Neuronal stem cell (in vitro differentiated cells): ENCODE data around the gene NME8.

Source experiments
- DNase-seq: peaks from one replicate; pipeline ENCODE4 v3.0.0-alpha.2; 2013; ENCODE audit warnings: low spot score
- H2AFZ ChIP-seq: one replicate; pipeline ENCODE4 v1.6.1; 2013; ENCODE audit warnings: mild to moderate bottlenecking, low read length, inconsistent platforms
- H2AK5ac ChIP-seq: 2 replicates; pipeline ENCODE4 v1.6.1; 2013; ENCODE audit warnings: low read depth, mild to moderate bottlenecking, inconsistent platforms, low read length, moderate library complexity, mixed read lengths
- H2BK120ac ChIP-seq: 2 replicates; pipeline ENCODE4 v1.6.1; 2013; ENCODE audit warnings: low read depth, mild to moderate bottlenecking, inconsistent platforms, low read length, moderate library complexity, mixed read lengths
- H2BK12ac ChIP-seq: one replicate; pipeline ENCODE4 v1.6.1; 2013; ENCODE audit warnings: low read length, inconsistent platforms
- H2BK15ac ChIP-seq: 2 replicates; pipeline ENCODE4 v1.6.1; 2013; ENCODE audit warnings: mild to moderate bottlenecking, low read length, inconsistent platforms, mixed read lengths
- H2BK5ac ChIP-seq: one replicate; pipeline ENCODE4 v1.6.1; 2013; ENCODE audit warnings: inconsistent platforms, mild to moderate bottlenecking, low read length, moderate library complexity
- H3K14ac ChIP-seq: one replicate; pipeline ENCODE4 v1.6.1; 2013; ENCODE audit warnings: low read length, inconsistent platforms
- H3K18ac ChIP-seq: 2 replicates; pipeline ENCODE4 v1.6.1; 2013; ENCODE audit warnings: low read length, inconsistent platforms
- H3K23ac ChIP-seq: 2 replicates; pipeline ENCODE4 v1.6.1; 2013; ENCODE audit warnings: low read depth, mild to moderate bottlenecking, mixed read lengths, low read length, inconsistent platforms; ENCODE audit not compliant: poor library complexity
- H3K27ac ChIP-seq: replicated peaks from 3 replicates; pipeline ENCODE4 v1.5.1; 2013; ENCODE audit warnings: low read length, inconsistent platforms
- H3K27me3 ChIP-seq, 3 experiments: 2 replicates each; pipeline ENCODE4 v1.6.1; 2013; ENCODE audit warnings: low read length in 3 of 3, mild to moderate bottlenecking in 2 of 3, inconsistent platforms in 1 of 3, low read depth in 1 of 3, mixed read lengths in 1 of 3, moderate library complexity in 1 of 3; ENCODE audit not compliant: control insufficient read depth in 3 of 3, insufficient read depth in 3 of 3
- H3K36me3 ChIP-seq, 2 donors: replicated peaks in 1 of 2; 2 replicates each; pipeline ENCODE4 v1.6.1; 2013; ENCODE audit warnings: low read length in 2 of 2; ENCODE audit not compliant: control insufficient read depth in 2 of 2, insufficient read depth in 2 of 2
- H3K4ac ChIP-seq: 2 replicates; pipeline ENCODE4 v1.6.1; 2013; ENCODE audit warnings: inconsistent platforms, mild to moderate bottlenecking, low read length, moderate library complexity
- H3K4me1 ChIP-seq, 2 donors: 1 replicate in 1 of 2; 2 replicates in 1 of 2; pipeline ENCODE4 v1.6.1; 2013; ENCODE audit warnings: low read length in 2 of 2, low read depth in 1 of 2; ENCODE audit not compliant: control insufficient read depth in 2 of 2, insufficient read depth in 1 of 2
- H3K4me2 ChIP-seq: one replicate; pipeline ENCODE4 v1.6.1; 2013; ENCODE audit warnings: mild to moderate bottlenecking, low read length, inconsistent platforms; ENCODE audit not compliant: insufficient read depth, poor library complexity, severe bottlenecking
- H3K4me3 ChIP-seq, 2 donors: 2 replicates each; pipeline ENCODE4 v1.5.1; 2013; ENCODE audit warnings: low read length in 2 of 2, mild to moderate bottlenecking in 2 of 2, inconsistent platforms in 1 of 2, moderate library complexity in 1 of 2
- H3K79me1 ChIP-seq: one replicate; pipeline ENCODE4 v1.6.1; 2013; ENCODE audit warnings: low read depth, mild to moderate bottlenecking, inconsistent platforms, low read length, moderate library complexity
- H3K9ac ChIP-seq: one replicate; pipeline ENCODE4 v1.6.1; 2013; ENCODE audit warnings: mild to moderate bottlenecking, low read depth, low read length, inconsistent platforms; ENCODE audit not compliant: poor library complexity
- H3K9me3 ChIP-seq, 2 donors: replicated peaks in 1 of 2; 2 replicates each; pipeline versions ENCODE3 to v1.6.1; 2013; ENCODE audit warnings: low read length in 2 of 2, mild to moderate bottlenecking in 2 of 2, inconsistent platforms in 1 of 2, low read depth in 1 of 2, mixed read lengths in 1 of 2, moderate library complexity in 1 of 2; ENCODE audit not compliant: control insufficient read depth in 2 of 2, insufficient read depth in 1 of 2
- H4K8ac ChIP-seq: one replicate; pipeline ENCODE4 v1.6.1; 2013; ENCODE audit warnings: low read depth, mild to moderate bottlenecking, inconsistent platforms, low read length, moderate library complexity
- H4K91ac ChIP-seq: one replicate; pipeline ENCODE4 v1.6.1; 2013; ENCODE audit warnings: low read length, low read depth, mild to moderate bottlenecking, inconsistent platforms; ENCODE audit not compliant: poor library complexity
- WGBS, 2 donors: extraction: QIAGEN DNeasy Blood & Tissue Kit; methylation state at CpG; one replicate each; pipeline ENCODE4 v1.1.7; 2013; ENCODE audit warnings: missing lambda C conversion rate in 2 of 2, mixed read lengths in 1 of 2; ENCODE audit not compliant: insufficient read length in 2 of 2, insufficient replicate concordance in 1 of 2; ENCODE audit errors: extremely low coverage in 2 of 2; 5-methylcytosine and 5-hydroxymethylcytosine counted together

The NME8 gene

DNA sequence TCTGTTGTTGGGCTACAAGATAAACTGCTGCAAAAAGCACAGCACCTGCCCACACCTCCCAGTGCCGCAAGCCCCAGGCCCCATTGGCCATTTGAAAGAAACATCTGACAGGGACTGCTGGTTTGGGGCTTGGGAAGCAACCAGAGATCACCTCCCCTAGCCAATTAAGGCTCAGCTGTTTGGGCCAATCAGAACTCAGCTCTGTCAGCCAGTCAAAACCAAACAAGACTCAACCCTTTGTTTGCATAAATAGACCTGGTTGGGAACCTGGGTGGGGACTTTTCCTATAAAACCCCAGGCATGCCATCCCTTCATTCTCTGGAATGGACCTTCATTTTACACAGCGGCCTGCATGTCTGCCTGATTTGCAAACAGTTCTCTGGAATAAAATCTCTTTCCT, 17.2 kb upstream of the NME8 start:
- Histone ChIP-seq H2AK5ac (no peak overlapping the region), H3K4ac (no peak overlapping the region), H2BK15ac (no peak overlapping the region), H3K36me3 (no peaks in the 10 kb centered on the region), H3K4me1 (no peaks in the 10 kb centered on the region), H3K23ac (no peak overlapping the region), H2BK120ac (no peak overlapping the region), H4K8ac (no peak overlapping the region), H4K91ac (no peak overlapping the region), H3K79me1 (no peaks in the 10 kb centered on the region), H2BK12ac (no peak overlapping the region), H3K27ac (no peak overlapping the region), H3K14ac (no peak overlapping the region), H3K9ac (no peak overlapping the region), H3K18ac (no peak overlapping the region), H3K9me3 (peaks cover 0 to 3% of the 10 kb centered on the region in 2 donors), H3K4me3 (no peak overlapping the region), H2BK5ac (no peak overlapping the region), H3K4me2 (no peak overlapping the region), H2AFZ (peak overlapping the region; percentile 43), H3K27me3 (no peaks in the 10 kb centered on the region)
- no peak for DNase-seq
- no CpG with 5 or more reads among the region's 2 CpGs for WGBS, 2 donors

- H2BK5ac ChIP-seq = no peak overlapping the region
- no peak overlapping the region for H2BK12ac ChIP-seq
- no peaks in the 10 kb centered on the region for H3K36me3 ChIP-seq
- H3K4me3 ChIP-seq = peak overlapping the region in 1 of 2 donors; percentile 40
- H3K18ac ChIP-seq = no peak overlapping the region
- no peak overlapping the region for H4K8ac ChIP-seq
- no peak overlapping the region for H3K9ac ChIP-seq
- no peaks in the 10 kb centered on the region for H3K27me3 ChIP-seq
- no peak overlapping the region for H4K91ac ChIP-seq
- no peak overlapping the region for H3K4me2 ChIP-seq
- H2AK5ac ChIP-seq = no peak overlapping the region
- H3K27ac ChIP-seq = no peak overlapping the region
- no peak overlapping the region for H2BK15ac ChIP-seq
- no peaks in the 10 kb centered on the region for H3K4me1 ChIP-seq
- H3K14ac ChIP-seq = no peak overlapping the region
- no peaks in the 10 kb centered on the region for H3K79me1 ChIP-seq
- no peak overlapping the region for H3K23ac ChIP-seq
- H2BK120ac ChIP-seq = no peak overlapping the region
- peaks cover 0 to 3% of the 10 kb centered on the region in 2 donors for H3K9me3 ChIP-seq
- no peak overlapping the region for H2AFZ ChIP-seq
- WGBS, 2 donors = no CpG with 5 or more reads among the region's 4 CpGs
- no peak overlapping the region for H3K4ac ChIP-seq
- no peak for DNase-seq
Measured at GRCh38 chr7:37832194-37832593, 16.2 kb upstream of the NME8 start.

DNA sequence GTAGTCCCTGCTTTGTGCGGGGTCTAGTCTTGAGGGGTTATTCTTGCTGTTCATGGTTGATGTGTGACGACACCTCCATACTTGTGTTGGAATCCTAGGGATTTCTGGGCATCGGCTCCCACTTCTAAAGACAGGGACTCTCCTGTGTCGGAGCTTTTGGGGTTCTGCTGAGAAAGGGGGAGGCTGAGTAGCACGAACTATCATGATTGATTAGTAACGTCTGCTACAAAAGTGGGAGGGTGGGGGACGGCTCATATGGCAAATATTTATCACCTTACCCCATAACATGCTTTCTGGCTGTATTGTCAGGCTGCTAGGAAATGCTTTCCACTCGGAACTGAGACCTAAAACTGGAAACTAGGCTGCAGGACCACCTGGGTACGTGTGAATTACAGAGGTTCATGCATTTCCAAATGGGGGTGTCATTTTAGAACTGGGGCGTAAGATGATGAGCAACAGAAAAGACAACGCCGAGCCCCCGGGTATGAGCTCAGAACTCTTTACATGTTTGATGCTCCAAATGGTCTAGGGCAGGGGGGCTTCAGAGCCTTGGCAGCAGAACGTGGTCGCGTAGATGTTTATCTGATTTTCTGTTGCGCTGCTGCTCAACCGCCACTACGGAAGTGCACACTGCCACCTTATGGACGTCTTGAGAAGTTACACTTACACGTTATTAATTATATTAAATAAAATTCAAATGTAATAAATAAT, 15.1 kb upstream of the NME8 start:
- H2BK15ac ChIP-seq = no peak overlapping the region
- no peak overlapping the region for H2BK120ac ChIP-seq
- no peak overlapping the region for H3K4me3 ChIP-seq
- no peak overlapping the region for H2BK5ac ChIP-seq
- no peak overlapping the region for H3K14ac ChIP-seq
- H3K4me1 ChIP-seq = no peaks in the 10 kb centered on the region
- H3K79me1 ChIP-seq = no peaks in the 10 kb centered on the region
- no peak overlapping the region for H4K8ac ChIP-seq
- no peak overlapping the region for H3K9ac ChIP-seq
- H2AK5ac ChIP-seq = no peak overlapping the region
- H2BK12ac ChIP-seq = no peak overlapping the region
- no peaks in the 10 kb centered on the region for H3K36me3 ChIP-seq
- peak; percentile 48 for DNase-seq
- no CpG with 5 or more reads among the region's 21 CpGs for WGBS, 2 donors
- peaks cover 0 to 3% of the 10 kb centered on the region in 2 donors for H3K9me3 ChIP-seq
- H3K18ac ChIP-seq = no peak overlapping the region
- peak overlapping the region; percentile 70 for H2AFZ ChIP-seq
- no peak overlapping the region for H4K91ac ChIP-seq
- H3K4ac ChIP-seq = no peak overlapping the region
- no peak overlapping the region for H3K27ac ChIP-seq
- no peak overlapping the region for H3K23ac ChIP-seq
- no peaks in the 10 kb centered on the region for H3K27me3 ChIP-seq
- no peak overlapping the region for H3K4me2 ChIP-seq

- no CpG with 5 or more reads among the region's 3 CpGs for WGBS, 2 donors
- Histone ChIP-seq H3K4me3 (no peak overlapping the region), H3K4me1 (no peaks in the 10 kb centered on the region), H4K91ac (no peak overlapping the region), H3K23ac (no peak overlapping the region), H3K4me2 (no peak overlapping the region), H3K79me1 (no peaks in the 10 kb centered on the region), H3K14ac (no peak overlapping the region), H2BK15ac (no peak overlapping the region), H2BK120ac (no peak overlapping the region), H3K27ac (no peak overlapping the region), H3K9me3 (peaks cover 0 to 3% of the 10 kb centered on the region in 2 donors), H3K36me3 (no peaks in the 10 kb centered on the region), H3K18ac (no peak overlapping the region), H2AK5ac (no peak overlapping the region), H2BK12ac (no peak overlapping the region), H2AFZ (no peak overlapping the region), H3K9ac (no peak overlapping the region), H4K8ac (no peak overlapping the region), H3K27me3 (no peaks in the 10 kb centered on the region), H2BK5ac (no peak overlapping the region), H3K4ac (no peak overlapping the region)
- no peak for DNase-seq
Measured at GRCh38 chr7:37833818-37834146, 14.6 kb upstream of the NME8 start.
